Measurements from ENCODE around the gene MYH3. TPM values are rescaled to one million over a fixed set of nuclear protein-coding genes. Genes with fewer than 3 reads are reported as not detected.

MYH3 gene
- polyA plus RNA-seq, 12 donors, result 4,109 to 17,402 (median 12,493) TPM

DNA sequence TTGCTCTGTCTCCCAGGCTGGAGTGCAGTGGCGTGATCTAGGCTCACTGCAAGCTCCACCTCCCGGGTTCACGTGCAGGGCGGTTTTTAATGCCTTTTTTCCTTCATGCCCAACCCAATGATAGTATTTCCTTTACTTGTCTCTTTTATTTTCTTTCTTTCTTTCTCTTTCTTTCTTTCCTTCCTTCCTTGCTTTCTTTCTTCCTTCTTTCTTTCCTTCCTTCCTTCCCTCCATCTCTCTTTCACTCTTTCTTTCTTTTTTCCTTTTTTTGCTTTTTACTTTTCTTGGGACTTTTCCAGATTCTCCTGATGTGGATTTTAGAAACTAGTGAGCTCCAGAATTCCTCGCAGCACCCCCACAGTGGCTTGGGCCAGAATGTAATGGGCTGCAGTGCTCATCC is 3.1 kb downstream of the MYH3 start:
- DNase-seq, result no peak

- DNase-seq, result no peak
Observed at GRCh38 chr17:10652984-10653659, 4.0 kb downstream of the MYH3 start.

- no peak for DNase-seq
Observed at GRCh38 chr17:10651927-10652326, 5.2 kb downstream of the MYH3 start.

- DNase-seq, result no peak
Observed at GRCh38 chr17:10649602-10650001, 7.5 kb downstream of the MYH3 start.

DNA sequence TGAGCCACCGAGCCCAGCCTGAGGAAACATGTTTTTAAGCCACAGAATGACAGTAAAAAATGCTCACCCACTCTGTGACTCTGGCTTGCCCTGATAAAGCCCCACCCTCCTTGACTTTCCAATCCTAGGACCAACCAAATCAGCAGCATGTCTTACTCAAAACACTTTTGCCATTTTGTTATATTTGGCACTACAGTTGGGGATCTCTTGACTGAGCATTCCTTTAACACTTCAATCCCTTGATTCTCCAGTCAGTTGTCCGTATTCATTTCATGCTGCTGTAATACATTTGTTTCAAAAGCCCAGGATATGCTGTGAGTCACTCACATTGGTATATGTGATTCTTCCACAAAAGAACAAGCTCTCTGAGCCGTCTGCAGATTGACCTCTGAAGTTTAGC is 8.2 kb downstream of the MYH3 start:
- DNase-seq, result no peak

GRCh38 chr17:10648381-10648780 is 8.7 kb downstream of the MYH3 start:
- DNase-seq, result no peak

- DNase-seq, result peak; percentile 80
Observed at GRCh38 chr17:10646392-10646990, 10.6 kb downstream of the MYH3 start.

- no peak for DNase-seq
Observed at GRCh38 chr17:10640475-10640874, 16.6 kb downstream of the MYH3 start.

GRCh38 chr17:10638151-10638550 is 19.0 kb downstream of the MYH3 start:
- no peak for DNase-seq

- DNase-seq, result no peak
Observed at GRCh38 chr17:10635290-10635689, 21.8 kb downstream of the MYH3 start.

- DNase-seq, result no peak
Observed at GRCh38 chr17:10633738-10634379, 23.2 kb downstream of the MYH3 start.

DNA sequence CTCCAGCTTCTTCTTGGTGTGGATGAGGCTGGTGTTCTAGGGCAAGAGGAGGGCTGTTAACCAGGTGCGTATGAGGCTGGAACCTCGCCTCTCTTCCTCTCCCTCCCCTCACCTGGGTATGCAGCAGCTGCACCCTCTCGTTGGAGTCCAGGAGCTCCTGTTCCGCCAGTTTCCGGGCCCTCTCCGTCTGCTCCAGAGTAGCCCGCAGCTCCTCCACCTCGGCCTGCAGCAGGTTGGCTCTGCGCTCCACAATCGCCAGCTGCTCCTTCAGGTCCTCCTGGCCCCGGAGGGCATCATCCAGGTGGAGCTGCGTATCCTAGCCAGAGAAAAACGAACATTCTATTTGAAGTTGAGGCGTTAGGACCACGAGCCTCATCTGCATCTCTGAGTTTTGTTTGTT is 25.4 kb downstream of the MYH3 start:
- DNase-seq, result no peak

GRCh38 chr17:10631048-10631700 is 25.9 kb downstream of the MYH3 start:
- no peak for DNase-seq

DNA sequence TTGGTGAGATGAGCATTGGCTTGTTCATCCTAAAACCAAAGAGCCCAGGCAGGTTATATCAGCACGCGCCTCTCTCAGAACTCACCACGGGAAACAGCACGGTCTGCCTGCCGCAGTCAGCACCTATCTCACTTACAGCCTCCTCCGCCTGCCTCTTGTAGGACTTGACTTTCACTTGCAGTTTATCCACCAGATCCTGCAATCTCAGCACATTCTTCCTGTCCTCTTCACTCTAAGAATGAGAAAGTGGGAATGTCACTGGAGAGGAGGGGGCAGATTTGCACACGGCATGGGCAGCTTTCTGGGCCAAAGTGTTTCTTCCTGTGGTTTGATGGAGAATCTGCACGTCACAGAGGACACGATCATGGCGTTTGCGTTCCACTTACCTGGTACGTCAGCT is 27.4 kb downstream of the MYH3 start:
- DNase-seq, result no peak

GRCh38 chr17:10628756-10629155 is 28.4 kb downstream of the MYH3 start:
- DNase-seq, result no peak

- no peak for DNase-seq
Observed at GRCh38 chr17:10626390-10626789, 30.7 kb downstream of the MYH3 start.

- DNase-seq, result peak; percentile 44
Observed at GRCh38 chr17:10624969-10625368, 32.1 kb downstream of the MYH3 start.

DNA sequence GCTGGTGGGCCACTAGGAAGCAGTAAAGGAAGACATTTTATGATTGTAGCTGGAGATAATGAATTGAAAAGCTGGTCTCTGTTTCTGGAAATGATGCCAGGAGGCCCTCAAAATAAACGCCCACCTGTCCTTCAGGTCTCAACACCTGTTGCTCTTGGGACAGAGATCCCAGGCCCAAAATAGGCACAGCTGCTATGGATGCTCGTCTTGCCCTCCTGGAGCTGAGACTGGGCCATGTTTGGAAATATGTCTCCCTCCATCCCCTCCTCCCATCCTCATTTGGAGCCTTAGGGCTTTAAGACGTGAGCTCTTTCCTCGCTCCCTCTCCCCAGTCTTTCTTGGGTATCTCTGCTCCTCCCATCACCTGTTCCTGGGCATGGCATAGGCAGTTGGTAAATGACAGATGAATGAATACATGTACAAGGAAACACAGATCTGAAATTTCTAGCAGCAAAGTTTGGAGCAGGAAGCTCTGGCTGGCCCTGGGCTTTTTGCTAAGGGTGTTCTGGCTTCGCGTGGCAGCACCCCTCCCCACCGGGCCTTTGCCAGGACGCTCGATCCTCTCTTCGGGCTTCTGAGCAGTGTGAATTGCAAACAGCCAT is 33.3 kb downstream of the MYH3 start:
- DNase-seq, result no peak

DNA sequence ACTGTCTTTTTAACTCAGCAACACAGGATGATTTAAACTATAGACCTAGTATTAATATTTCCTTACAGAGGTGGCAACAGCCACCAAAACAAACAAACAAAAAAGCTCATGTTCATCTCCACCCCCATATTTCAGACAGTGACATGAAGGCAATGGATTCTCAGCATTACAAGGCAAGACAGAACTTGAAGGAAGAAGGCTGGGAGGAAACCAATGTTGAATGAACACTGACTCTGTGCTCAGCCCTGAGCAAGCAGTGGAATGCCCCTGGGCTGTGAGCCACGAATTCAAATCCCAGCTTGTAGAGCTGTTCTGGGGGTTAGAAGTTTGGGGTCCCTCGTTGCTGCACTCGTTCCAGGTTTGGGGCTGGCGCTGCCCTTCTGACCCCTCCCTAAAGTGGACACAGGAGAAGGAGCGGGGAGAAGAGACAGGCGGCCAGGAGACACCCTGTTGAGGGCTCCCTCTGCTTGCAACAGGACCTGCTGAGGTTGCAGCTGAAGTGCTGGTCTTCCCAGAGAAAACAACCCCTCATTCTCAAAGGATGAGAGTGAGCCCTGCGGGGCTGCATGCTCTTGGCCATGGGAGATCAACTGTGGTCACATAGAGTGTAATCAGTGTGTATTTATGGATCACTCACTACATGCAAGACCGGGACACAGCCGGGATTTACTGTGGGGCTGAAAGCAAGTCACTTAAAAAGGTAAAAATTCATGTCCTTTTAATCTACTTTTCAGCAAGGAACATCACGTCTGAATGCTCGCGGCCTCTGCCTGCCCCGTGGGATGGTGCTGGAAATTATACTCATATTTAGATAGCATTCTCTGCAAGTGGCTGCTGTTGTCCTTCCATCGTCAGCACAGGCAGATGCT is 34.3 kb downstream of the MYH3 start:
- DNase-seq, result no peak

- no peak for DNase-seq
Observed at GRCh38 chr17:10621397-10621796, 35.7 kb downstream of the MYH3 start.

DNA sequence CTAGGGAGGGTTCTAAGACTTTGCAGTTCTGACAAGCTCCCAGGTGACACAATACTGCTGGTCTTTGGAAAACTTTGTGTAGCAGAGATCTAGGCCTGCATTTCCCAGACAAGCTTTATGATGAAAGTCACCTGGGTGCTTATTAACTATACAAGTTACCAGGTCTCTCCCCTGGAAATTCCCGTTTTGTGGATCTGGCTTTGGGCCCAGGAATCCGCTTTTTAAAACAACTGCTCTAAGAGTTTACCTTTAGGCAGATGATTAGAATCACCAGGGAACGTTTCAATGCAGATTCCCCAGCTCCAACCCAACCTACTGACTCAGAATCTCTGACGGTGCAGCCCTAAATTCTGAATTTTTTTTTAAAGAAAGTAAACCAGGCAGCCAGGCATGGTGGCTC is 36.3 kb downstream of the MYH3 start:
- no peak for DNase-seq

Data from muscle of arm (tissue), 12 donors.